Cardiac fibroblast (primary cell): ENCODE results near the gene CCDC40.
A peak's percentile ranks its signal among the peaks of the same experiment; 100 is the strongest.

Source experiments
- DNase-seq, 2 donors: peaks; one replicate each; pipeline versions ENCODE4 v3.0.0 to v3.0.0-alpha.2; 2010; ENCODE audit warnings: low read depth in 2 of 2
- H3K4me3 ChIP-seq, 2 donors: replicated peaks in 1 of 2; 1 replicate in 1 of 2; 2 replicates in 1 of 2; pipeline ENCODE4 v1.5.1; 2011; ENCODE audit warnings: low read depth in 2 of 2, low read length in 2 of 2, mild to moderate bottlenecking in 2 of 2, moderate library complexity in 1 of 2
- TF ChIP-seq, protein P1 (sequence below): IDR thresholded peaks from one replicate; pipeline ENCODE4 v1.5.1; 2011; ENCODE audit warnings: low read depth, mild to moderate bottlenecking, low read length, inconsistent platforms

The CCDC40 gene

GRCh38 chr17:80024206-80024972 lies 12.1 kb upstream of the CCDC40 start:
- TF ChIP-seq, protein P1, sequence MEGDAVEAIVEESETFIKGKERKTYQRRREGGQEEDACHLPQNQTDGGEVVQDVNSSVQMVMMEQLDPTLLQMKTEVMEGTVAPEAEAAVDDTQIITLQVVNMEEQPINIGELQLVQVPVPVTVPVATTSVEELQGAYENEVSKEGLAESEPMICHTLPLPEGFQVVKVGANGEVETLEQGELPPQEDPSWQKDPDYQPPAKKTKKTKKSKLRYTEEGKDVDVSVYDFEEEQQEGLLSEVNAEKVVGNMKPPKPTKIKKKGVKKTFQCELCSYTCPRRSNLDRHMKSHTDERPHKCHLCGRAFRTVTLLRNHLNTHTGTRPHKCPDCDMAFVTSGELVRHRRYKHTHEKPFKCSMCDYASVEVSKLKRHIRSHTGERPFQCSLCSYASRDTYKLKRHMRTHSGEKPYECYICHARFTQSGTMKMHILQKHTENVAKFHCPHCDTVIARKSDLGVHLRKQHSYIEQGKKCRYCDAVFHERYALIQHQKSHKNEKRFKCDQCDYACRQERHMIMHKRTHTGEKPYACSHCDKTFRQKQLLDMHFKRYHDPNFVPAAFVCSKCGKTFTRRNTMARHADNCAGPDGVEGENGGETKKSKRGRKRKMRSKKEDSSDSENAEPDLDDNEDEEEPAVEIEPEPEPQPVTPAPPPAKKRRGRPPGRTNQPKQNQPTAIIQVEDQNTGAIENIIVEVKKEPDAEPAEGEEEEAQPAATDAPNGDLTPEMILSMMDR: no peak
- H3K4me3 ChIP-seq: no peak overlapping the region
- DNase-seq: no peak

GRCh38 chr17:80025140-80025539 lies 11.3 kb upstream of the CCDC40 start:
- no peak for DNase-seq
- no peak overlapping the region for H3K4me3 ChIP-seq
- TF ChIP-seq, protein P1: no peak

DNA sequence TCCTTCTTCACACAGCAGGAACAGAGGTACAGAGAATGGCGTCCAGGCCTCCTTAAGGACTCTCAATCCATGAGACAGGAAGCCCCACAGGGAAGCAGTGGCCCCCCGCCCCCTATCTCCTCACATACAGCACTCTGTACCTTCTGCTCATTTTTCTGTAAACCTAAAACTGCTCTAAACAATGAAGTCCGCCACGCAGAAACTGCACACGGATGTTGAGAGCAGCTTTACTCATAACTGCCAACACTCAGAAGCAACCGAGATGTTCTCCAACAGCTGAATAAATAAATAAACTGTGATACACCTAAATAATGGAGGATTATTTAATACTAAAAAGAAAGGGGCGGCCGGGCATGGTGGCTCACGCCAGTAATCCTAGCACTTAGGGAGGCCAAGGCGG lies 10.6 kb upstream of the CCDC40 start:
- TF ChIP-seq, protein P1: no peak
- H3K4me3 ChIP-seq: no peak overlapping the region
- DNase-seq: peak in 1 of 2 donors; percentile 11

- no peak for DNase-seq
- no peak overlapping the region for H3K4me3 ChIP-seq
- TF ChIP-seq, protein P1: no peak
These were observed 9.9 kb upstream of the CCDC40 start for GRCh38 chr17:80026359-80027042.

DNA sequence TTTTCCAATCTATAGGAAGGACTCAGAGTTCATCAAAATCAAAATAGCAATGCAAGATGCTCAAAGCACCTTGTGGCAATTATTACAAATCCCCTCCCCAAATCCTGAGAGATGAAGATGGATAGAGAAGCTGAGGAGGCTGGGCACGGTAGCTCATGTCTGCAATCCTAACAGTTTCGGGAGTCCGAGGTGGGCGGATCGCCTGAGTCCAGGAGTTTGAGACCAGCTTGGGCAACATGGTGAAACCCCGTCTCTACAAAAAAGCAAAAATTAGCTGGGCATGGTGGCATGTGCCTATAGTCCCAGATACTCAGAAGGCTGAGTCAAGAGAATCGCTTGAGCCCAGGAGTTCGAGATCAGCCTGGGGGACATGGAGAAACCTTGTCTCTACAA lies 9.4 kb upstream of the CCDC40 start:
- no peak overlapping the region for H3K4me3 ChIP-seq
- no peak for DNase-seq
- TF ChIP-seq, protein P1: no peak

GRCh38 chr17:80028030-80028429 lies 8.4 kb upstream of the CCDC40 start:
- no peak for DNase-seq
- TF ChIP-seq, protein P1: no peak
- no peak overlapping the region for H3K4me3 ChIP-seq
